HEK293 (cell line): Measurements from ENCODE around the gene DIO3.
"Not testable (repeated sequence)": the region's sequence is repeated elsewhere in the genome, so short reads cannot be mapped to it uniquely, and the experiment has no call there.

Experiments used
- CTCF ChIA-PET: fragments of 350-600 bp; formaldehyde crosslinking; extraction: SDS; loops from one replicate; lab custom pipeline; 2021; ENCODE audit warnings: antibody characterized with exemption; lab: Yijun Ruan, JAX
- POLR2A ChIA-PET: fragments of 300-600 bp; formaldehyde crosslinking; extraction: SDS; loops from one replicate; lab custom pipeline; 2020; ENCODE audit warnings: antibody characterized with exemption, inconsistent platforms; lab: Yijun Ruan, JAX
- H3K27ac ChIP-seq: fragments of 200-500 bp; sonication (Bioruptor generic); 2 replicates; pipeline ENCODE4 v1.5.1; 2014; ENCODE audit warnings: low read depth, low read length, control low read depth, inconsistent platforms; ENCODE audit errors: extremely low read depth
- H3K36me3 ChIP-seq, 2 experiments: fragments of 200-500 bp in 1 of 2; sonication (Bioruptor generic) in 1 of 2; 1 replicate in 1 of 2; 2 replicates in 1 of 2; pipeline ENCODE4 v1.5.1; 2014 to 2017; ENCODE audit warnings: inconsistent platforms in 2 of 2, low read length in 2 of 2; ENCODE audit not compliant: control insufficient read depth in 2 of 2, insufficient read depth in 1 of 2
- H3K4me1 ChIP-seq: fragments of 200-500 bp; sonication (Bioruptor generic); 2 replicates; pipeline ENCODE4 v1.5.1; 2014; ENCODE audit warnings: mild to moderate bottlenecking, low read length, inconsistent platforms; ENCODE audit not compliant: control insufficient read depth, insufficient read depth
- H3K4me3 ChIP-seq: 2 replicates; pipeline ENCODE4 v1.5.1; 2011; ENCODE audit warnings: low read depth, mild to moderate bottlenecking, control low read depth, low read length, moderate library complexity
- H3K9me3 ChIP-seq: fragments of 200-500 bp; sonication (Bioruptor generic); 2 replicates; pipeline ENCODE4 v1.5.1; 2014; ENCODE audit warnings: low read depth, low read length, inconsistent platforms; ENCODE audit not compliant: control insufficient read depth, insufficient read depth
- ELK4 ChIP-seq: IDR thresholded peaks from 2 replicates; pipeline ENCODE4 v1.6.1; 2011; ENCODE audit warnings: mild to moderate bottlenecking, low read depth, low read length, borderline replicate concordance
- GLI4 ChIP-seq: fragments of 450-650 bp; formaldehyde crosslinking; IDR thresholded peaks from 2 replicates; pipeline ENCODE4 v1.5.1; 2016; ENCODE audit warnings: missing biosample characterization, missing genetic modification characterization
- REPIN1 ChIP-seq: fragments of 450-650 bp; formaldehyde crosslinking; IDR thresholded peaks from 2 replicates; pipeline ENCODE4 v1.5.1; 2017; ENCODE audit warnings: missing biosample characterization, missing genetic modification characterization, low read depth
- SALL2 ChIP-seq: fragments of 450-650 bp; formaldehyde crosslinking; IDR thresholded peaks from 2 replicates; pipeline ENCODE4 v1.5.0; 2017; ENCODE audit warnings: missing biosample characterization, mild to moderate bottlenecking, missing genetic modification characterization, borderline replicate concordance
- TSHZ1 ChIP-seq: fragments of 450-650 bp; formaldehyde crosslinking; IDR thresholded peaks from 2 replicates; pipeline ENCODE4 v1.5.1; 2016; ENCODE audit warnings: missing biosample characterization, missing genetic modification characterization, borderline replicate concordance
- ZBTB44 ChIP-seq: fragments of 450-650 bp; IDR thresholded peaks from 2 replicates; pipeline ENCODE4 v1.5.1; 2018; ENCODE audit warnings: missing biosample characterization, mild to moderate bottlenecking, missing genetic modification characterization
- ZBTB49 ChIP-seq: fragments of 450-650 bp; formaldehyde crosslinking; IDR thresholded peaks from 2 replicates; pipeline ENCODE4 v1.5.1; 2016; ENCODE audit warnings: missing biosample characterization, missing genetic modification characterization, low read depth
- ZNF311 ChIP-seq: fragments of 450-650 bp; formaldehyde crosslinking; IDR thresholded peaks from 2 replicates; pipeline ENCODE4 v1.5.1; 2017; ENCODE audit warnings: missing biosample characterization, missing genetic modification characterization, borderline replicate concordance
- ZNF362 ChIP-seq: fragments of 450-650 bp; formaldehyde crosslinking; IDR thresholded peaks from 2 replicates; pipeline ENCODE4 v1.5.1; 2016; ENCODE audit warnings: missing biosample characterization, missing genetic modification characterization
- ZNF433 ChIP-seq: fragments of 450-650 bp; formaldehyde crosslinking; IDR thresholded peaks from 2 replicates; pipeline ENCODE4 v1.5.1; 2016; ENCODE audit warnings: missing biosample characterization, missing genetic modification characterization, low read depth
- ZNF48 ChIP-seq: fragments of 450-650 bp; formaldehyde crosslinking; IDR thresholded peaks from 2 replicates; pipeline ENCODE4 v1.5.1; 2016; ENCODE audit warnings: missing biosample characterization, missing genetic modification characterization
- ZNF488 ChIP-seq: fragments of 450-650 bp; formaldehyde crosslinking; IDR thresholded peaks from 2 replicates; pipeline ENCODE4 v1.5.1; 2016; ENCODE audit warnings: missing biosample characterization, missing genetic modification characterization
- ZNF510 ChIP-seq: fragments of 450-650 bp; formaldehyde crosslinking; IDR thresholded peaks from 2 replicates; pipeline ENCODE4 v1.5.1; 2018; ENCODE audit warnings: mild to moderate bottlenecking, missing genetic modification characterization, missing biosample characterization; ENCODE audit not compliant: insufficient replicate concordance
- ZNF518A ChIP-seq: fragments of 450-650 bp; formaldehyde crosslinking; conservative IDR thresholded peaks from 2 replicates; pipeline ENCODE4 v1.5.1; 2016; ENCODE audit warnings: low read depth, missing biosample characterization, missing genetic modification characterization
- ZNF791 ChIP-seq: fragments of 450-650 bp; formaldehyde crosslinking; IDR thresholded peaks from 2 replicates; pipeline ENCODE4 v1.5.1; 2016; ENCODE audit warnings: missing biosample characterization, missing genetic modification characterization

Gene DIO3

GRCh38 chr14:101571004-101571403, 9.7 kb downstream of the DIO3 start (continued):
- TF ChIP-seq TSHZ1 (tag by site-specific recombination), result no peak
- no peak for TF ChIP-seq ZNF518A (tag by site-specific recombination)
- no peak for TF ChIP-seq GLI4 (tag by site-specific recombination)
- TF ChIP-seq ZBTB49 (tag by site-specific recombination), result no peak
- TF ChIP-seq ZNF791, result no peak
- no peak for TF ChIP-seq SALL2 (tag by site-specific recombination)
- TF ChIP-seq ZNF362 (tag by site-specific recombination), result no peak

- H3K27ac ChIP-seq, CTCF ChIA-PET, H3K4me3 ChIP-seq, H3K36me3 ChIP-seq, H3K9me3 ChIP-seq, POLR2A ChIA-PET, H3K4me1 ChIP-seq: not testable (repeated sequence)
Measured at GRCh38 chr14:101572526-101572925, 11.2 kb downstream of the DIO3 start.

- ChIA-PET CTCF (no interaction called here), POLR2A (no interaction called here)
- H3K4me3 ChIP-seq, result no peak overlapping the region
- no peak overlapping the region for H3K27ac ChIP-seq
- no peaks in the 10 kb centered on the region for H3K36me3 ChIP-seq
- no peaks in the 10 kb centered on the region for H3K4me1 ChIP-seq
- no peaks in the 10 kb centered on the region for H3K9me3 ChIP-seq
- TF ChIP-seq ZBTB44, result no peak
- no peak for TF ChIP-seq ELK4
- no peak for TF ChIP-seq ZNF48 (tag by site-specific recombination)
- no peak for TF ChIP-seq ZNF488
- TF ChIP-seq REPIN1 (tag by site-specific recombination), result no peak
- TF ChIP-seq ZNF311 (tag by site-specific recombination), result no peak
- TF ChIP-seq ZNF510 (tag by site-specific recombination), result no peak
- no peak for TF ChIP-seq ZNF433 (tag by site-specific recombination)
Measured at GRCh38 chr14:101573289-101573688, 12.0 kb downstream of the DIO3 start.
